GM19239 (cell line): ENCODE measurements around the gene IL36A.

ENCODE experiments used
- DNase-seq: peaks from one replicate; pipeline ENCODE4 v3.0.0; 2011; ENCODE audit warnings: low spot score; ENCODE audit not compliant: insufficient read length
- FAIRE-seq: peaks from 2 replicates; lab custom pipeline; 2011; peaks lifted over from hg19 to GRCh38; lab: Jason Lieb, UNC

Gene IL36A

DNA sequence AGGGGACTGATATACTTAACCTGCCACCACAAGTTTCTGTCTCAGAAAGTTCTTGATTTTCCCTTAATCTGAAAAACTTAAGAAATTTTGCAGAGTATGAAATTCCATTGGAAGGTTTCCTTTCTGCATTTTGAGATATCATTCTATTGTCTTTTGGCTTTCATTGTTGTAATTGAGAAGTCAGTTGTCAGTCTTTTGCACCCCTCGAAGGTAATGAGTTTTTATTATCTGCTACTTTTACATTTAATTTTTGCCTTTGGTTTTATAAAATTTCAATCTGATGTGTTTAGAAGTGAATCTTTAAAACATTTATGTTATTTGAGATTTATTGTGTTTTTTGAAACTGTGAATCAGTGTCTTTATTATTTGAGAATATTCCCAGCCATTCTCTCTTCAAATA lies 4.8 kb upstream of the IL36A start:
- no peak for DNase-seq
- no peak for FAIRE-seq

DNA sequence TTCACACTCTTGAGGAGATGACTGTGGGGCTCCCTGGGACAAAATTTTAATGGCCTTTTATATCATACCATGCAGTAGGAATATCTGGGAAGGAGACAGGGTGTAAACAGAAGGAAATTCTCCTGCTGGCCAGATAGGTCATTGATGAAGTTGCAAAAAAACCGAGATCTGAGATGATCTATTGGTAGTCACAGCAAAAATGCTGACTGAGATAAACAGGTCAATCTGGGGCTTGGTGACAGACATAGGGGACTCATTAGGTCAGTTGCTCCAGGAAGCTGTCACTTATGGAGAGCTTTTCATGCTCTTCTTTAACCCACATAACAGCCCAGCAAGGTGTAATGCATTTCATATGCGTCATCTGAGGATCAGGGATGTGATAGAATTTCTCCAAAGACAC lies 2.6 kb upstream of the IL36A start:
- DNase-seq: no peak
- FAIRE-seq: no peak

- no peak for DNase-seq
- no peak for FAIRE-seq
Observed at GRCh38 chr2:113007250-113007649, 2.0 kb downstream of the IL36A start.

DNA sequence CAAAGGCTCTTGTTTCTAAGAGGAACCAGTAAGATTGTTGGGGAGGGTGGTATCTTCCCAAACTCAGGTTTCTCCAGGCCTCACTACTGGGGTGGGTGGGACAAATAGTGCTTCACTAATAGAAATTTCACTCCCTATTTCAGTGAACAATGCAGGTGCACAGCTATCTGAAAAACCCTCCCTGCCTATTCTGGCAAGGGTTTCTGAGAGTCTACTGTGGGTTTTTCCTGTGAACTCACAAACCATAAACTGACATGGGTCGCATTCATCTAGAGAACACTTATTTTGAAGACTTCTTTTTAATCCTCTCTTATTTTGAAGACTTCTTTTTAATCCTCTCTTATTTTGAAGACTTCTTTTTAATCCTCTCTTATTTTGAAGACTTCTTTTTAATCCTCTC lies 4.4 kb downstream of the IL36A start:
- FAIRE-seq (no peak), DNase-seq (no peak)

DNA sequence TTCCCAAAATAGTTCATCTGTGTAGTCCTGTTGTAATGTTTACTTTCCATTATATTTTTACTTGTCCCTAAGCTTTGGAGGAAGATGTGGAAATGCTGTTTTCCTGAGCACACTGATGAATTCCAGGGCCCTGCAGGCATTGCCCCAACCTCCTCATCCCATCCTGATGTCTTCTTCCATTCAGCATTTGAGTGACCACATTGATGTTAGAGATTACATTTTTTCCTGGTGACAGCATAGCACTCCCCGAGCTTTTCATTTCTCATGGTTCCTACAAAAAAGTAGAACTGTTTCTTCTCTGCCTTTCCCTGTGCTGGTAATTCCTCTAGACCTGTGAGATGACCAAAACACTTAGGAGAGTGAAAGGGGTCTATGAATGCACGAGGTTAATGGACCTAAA lies 4.8 kb downstream of the IL36A start:
- FAIRE-seq (no peak), DNase-seq (no peak)

DNA sequence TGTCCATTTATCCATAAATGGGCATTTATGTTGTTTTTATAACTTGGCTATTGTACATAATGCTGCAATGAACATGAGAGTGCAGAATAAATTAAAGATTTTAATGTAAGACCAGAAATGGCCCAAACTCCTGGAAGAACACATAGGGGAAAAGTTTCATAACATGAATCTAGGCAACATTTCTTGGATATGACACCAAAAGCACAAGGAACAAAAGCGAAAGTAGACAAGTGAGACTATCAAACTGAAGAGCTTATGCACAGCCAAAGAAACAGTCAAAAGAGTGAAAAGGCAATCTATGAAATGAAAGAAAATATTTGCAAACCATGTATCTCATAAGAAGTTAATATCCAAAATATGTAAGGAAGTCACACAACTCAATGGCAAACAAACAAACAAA lies 5.8 kb downstream of the IL36A start:
- FAIRE-seq (no peak), DNase-seq (no peak)

DNA sequence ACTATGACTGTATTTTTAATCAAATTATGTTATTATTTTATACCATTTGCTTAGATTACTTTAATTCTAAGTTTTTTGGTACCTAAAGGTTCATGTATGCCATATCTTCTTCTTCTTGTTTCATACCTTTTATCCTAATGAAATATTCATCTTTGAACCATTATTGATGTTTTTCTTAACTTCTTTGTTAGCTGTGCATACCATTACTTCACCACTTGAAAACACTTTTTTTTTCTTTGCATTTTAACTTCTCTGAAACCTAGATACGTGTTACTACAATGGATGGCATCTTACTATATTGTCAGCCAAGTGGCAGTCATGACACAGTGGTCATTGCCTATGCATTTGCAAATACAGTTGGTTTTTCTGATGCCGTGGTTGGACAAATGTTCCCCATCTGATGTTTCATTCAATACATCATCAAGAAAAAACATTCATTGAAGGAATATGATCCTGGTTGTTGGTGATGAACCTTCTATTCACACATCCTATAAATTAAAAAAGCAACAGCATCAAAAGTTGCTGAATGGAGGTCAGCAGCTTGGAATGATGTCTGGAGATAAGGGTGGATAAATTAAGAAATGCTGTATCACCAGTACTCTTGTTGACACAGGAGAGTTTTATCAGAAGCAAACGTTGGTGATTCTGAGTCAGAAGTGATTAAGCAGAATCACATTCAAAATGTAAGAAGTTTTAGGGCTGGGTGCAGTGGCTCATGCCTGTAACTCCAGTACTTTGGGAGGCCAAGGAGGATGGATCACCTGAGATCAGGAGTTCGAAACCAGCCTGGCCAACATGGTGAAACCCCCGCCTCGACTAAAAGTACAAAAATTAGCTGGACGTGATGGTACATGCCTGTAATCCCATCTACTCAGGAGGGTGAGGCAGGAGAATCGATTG lies 7.4 kb downstream of the IL36A start:
- FAIRE-seq (no peak), DNase-seq (no peak)

- no peak for FAIRE-seq
- DNase-seq: no peak
Observed at GRCh38 chr2:113013336-113013661, 8.0 kb downstream of the IL36A start.

DNA sequence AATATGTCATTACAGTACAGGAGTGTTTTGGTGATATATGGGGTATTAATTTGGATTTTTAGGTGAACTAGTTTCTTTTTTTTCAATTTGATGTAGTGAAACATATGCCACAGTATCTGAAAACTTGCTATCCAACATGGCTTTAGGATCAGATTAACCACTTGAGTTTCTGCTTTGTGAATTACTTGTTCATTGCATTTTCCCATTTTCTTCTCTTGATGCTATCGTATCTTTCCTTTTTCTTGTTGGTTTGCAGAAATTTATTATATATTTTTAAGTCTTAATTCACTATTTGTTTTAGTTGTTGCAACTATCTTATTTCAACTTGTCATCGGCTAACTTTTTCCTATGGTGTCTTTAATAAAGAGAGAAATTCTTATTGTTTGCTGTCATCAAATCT lies 8.8 kb downstream of the IL36A start:
- no peak for DNase-seq
- FAIRE-seq: no peak

DNA sequence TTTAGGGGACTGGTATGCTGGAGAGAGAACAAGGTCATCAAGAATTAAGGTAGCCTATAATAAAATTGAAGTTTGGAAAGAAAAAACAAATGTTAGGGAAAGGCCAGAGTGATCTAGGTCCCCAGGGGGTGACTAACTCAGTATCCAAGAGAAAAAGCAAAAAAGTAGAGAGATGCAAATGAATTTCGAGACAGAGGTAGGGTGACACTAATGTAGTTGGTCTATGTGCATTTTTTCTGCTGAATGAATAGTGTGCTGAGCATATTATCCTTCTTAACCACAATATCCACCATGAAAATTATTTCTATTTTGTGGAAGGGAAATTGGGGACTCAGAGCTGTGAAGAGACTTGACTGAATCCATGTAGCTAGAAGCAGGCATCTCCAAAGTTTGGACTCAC lies 9.8 kb downstream of the IL36A start:
- FAIRE-seq: no peak
- DNase-seq: no peak

GRCh38 chr2:113015655-113016054 lies 10.4 kb downstream of the IL36A start:
- no peak for DNase-seq
- no peak for FAIRE-seq

- no peak for DNase-seq
- no peak for FAIRE-seq
Observed at GRCh38 chr2:113018509-113018908, 13.2 kb downstream of the IL36A start.

DNA sequence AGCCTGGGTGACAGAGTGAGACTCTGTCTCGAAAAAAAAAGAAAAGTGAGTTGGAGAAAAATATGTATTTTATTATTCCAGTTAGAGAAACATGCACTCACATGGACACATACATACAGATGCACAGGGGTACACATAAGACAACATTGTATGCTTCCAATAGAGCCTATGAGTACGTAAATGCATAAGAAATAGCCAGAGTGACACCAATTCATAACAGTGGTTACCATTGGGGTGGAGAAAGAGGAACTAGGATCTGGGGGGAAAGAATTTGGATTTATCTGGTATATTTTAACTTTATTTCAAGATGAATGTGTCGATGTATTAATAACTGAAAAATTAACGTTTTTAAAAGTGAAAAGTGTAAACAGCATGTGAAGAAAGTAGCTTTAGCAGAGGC lies 16.1 kb downstream of the IL36A start:
- no peak for FAIRE-seq
- no peak for DNase-seq

- FAIRE-seq: no peak
- no peak for DNase-seq
Observed at GRCh38 chr2:113024764-113025163, 19.5 kb downstream of the IL36A start.

DNA sequence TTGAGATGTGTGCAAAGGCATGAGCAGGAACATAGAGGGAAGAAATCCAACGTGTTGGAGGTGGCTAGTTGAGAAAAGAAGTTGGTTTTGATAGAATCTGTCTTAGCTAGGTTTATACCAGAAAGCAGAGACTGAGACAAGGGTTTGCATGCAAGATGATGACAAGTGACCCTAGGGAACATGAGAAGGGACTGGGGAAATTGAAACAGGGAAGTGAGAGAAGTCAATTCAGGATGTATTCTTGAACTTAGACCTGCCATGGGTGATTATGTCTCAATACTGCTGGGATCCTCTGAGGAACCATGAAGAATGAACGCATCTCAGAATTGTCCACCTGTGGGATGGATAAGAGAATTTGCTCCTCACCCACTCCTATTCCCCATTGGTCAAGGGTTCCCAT lies 20.5 kb downstream of the IL36A start:
- FAIRE-seq (no peak), DNase-seq (no peak)

DNA sequence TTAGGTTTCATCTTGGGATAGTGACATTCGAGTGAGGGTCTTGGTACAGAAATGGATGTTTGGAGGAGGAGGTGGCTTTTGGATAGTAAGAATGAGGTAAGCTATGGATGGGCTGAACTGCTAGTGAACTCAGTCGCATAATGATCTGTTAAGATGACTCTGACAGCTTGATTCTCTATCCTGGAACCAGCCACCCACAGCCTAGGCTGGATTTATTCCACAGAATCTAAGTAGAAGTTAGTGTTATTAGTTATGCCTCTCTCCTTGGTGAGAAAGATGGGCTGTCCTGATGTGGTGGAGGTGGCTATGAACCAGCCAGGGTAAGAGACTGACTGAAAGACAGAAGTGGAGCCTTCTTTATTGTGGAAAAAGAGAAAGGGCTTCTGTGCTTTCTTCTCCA lies 22.4 kb downstream of the IL36A start:
- FAIRE-seq (no peak), DNase-seq (no peak)

- FAIRE-seq (no peak), DNase-seq (no peak)
Observed at GRCh38 chr2:113028112-113028511, 22.9 kb downstream of the IL36A start.

DNA sequence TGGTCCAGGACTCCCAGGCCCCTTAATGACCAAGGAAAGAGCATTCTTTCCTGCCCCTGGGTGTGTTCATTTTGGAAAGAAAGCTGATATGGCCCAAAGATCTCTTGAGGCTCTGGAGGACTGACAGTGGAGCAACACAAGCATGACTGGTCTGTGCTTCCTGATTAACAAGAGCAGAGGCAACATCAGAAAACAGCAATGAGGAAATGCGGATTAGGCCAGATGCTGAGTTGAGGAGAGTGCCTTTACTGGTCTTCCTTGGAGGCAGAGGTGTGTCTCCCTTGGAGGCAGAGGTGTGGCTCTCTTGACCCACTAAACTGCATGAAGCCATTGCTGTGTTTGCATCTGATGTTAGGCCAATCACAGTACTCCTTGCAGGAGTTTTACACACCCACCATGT lies 27.5 kb downstream of the IL36A start:
- DNase-seq: no peak
- no peak for FAIRE-seq

GRCh38 chr2:113034016-113034415 lies 28.8 kb downstream of the IL36A start:
- no peak for DNase-seq
- FAIRE-seq: no peak

DNA sequence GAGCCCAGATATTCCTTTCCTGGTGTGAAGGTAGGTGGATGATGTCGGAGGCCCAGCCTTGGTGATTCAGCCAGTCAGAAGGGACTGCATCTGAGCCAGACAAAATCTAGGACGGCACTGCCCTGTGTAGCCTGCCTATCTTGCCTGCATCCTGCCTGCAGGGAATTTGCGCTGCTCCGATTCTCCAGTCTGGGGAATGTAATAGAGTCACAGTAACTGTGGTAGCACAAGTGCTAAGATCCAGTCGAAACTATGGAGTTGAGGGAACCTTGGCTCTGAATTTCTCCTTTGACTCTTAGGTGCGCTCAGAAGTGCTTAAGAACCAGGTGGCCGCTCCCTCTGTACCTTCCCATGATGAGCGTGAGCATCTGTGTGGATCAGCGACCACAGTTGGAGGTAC lies 31.5 kb downstream of the IL36A start:
- FAIRE-seq: no peak

DNA sequence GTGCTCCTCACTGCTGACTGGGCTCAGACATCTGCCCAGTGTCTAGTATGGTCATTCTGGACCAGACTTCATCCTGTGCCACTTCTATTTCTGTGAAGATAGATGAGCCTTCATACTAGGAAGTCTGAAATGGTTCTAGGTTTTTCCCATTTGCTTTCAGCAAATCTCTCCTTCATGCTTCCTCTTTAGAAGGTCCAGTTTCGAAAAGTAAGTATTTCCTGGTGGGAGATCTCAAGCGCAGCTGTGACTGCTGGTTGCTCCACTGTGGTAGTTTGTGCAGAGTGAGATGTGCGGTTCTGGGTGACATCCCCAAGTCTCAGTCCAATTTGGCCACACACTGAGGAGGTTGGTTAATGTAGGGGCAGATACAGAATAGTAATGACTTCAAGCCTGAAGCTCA lies 33.0 kb downstream of the IL36A start:
- DNase-seq (no peak), FAIRE-seq (no peak)

More for the DNA sequence above, 31.5 kb downstream of the IL36A start:
- DNase-seq: no peak

- FAIRE-seq (no peak), DNase-seq (no peak)
Observed at GRCh38 chr2:113039158-113039557, 33.9 kb downstream of the IL36A start.
